Prostate gland (tissue), 2 donors: Measurements from ENCODE around the gene PPP2R2D. TPM values are rescaled to one million over a fixed set of nuclear protein-coding genes. Genes with fewer than 3 reads are reported as not detected.
A peak's percentile ranks its signal among the peaks of the same experiment; 100 is the strongest.

Experiments
- DNase-seq: peaks from one replicate; pipeline ENCODE4 v3.0.0-alpha.2; 2019; ENCODE audit warnings: low spot score
- H3K27ac ChIP-seq, 2 donors: fragments of 200-600 bp; sonication (generic); 2 replicates each; pipeline ENCODE4 v1.5.1; 2017 to 2019
- H3K27me3 ChIP-seq: fragments of 200-600 bp; sonication (generic); replicated peaks from 2 replicates; pipeline ENCODE4 v1.5.1; 2019; ENCODE audit not compliant: insufficient read depth
- H3K36me3 ChIP-seq, 2 donors: fragments of 200-600 bp; sonication (generic); 1 replicate in 1 of 2; 2 replicates in 1 of 2; pipeline versions ENCODE4 v1.5.1 to v1.8.1; 2017 to 2019
- H3K4me1 ChIP-seq: fragments of 200-600 bp; sonication (generic); replicated peaks from 2 replicates; pipeline ENCODE4 v1.5.1; 2019
- H3K4me3 ChIP-seq, 2 donors: fragments of 200-600 bp; sonication (generic); 2 replicates each; pipeline ENCODE4 v1.5.1; 2017 to 2019
- H3K9me3 ChIP-seq: fragments of 200-600 bp; sonication (generic); 2 replicates; pipeline ENCODE4 v1.5.1; 2017
- POLR2A ChIP-seq: fragments of 450-650 bp; IDR thresholded peaks from one replicate; pipeline ENCODE4 v1.6.1; 2016; ENCODE audit warnings: antibody characterized with exemption, mild to moderate bottlenecking
- POLR2AphosphoS5 ChIP-seq: sonication (generic); formaldehyde crosslinking; IDR thresholded peaks from one replicate; pipeline ENCODE4 v1.6.1; 2017; ENCODE audit warnings: antibody characterized with exemption
- WGBS: methylation state at CpG from one replicate; pipeline ENCODE4 v1.1.5; 2018; 5-methylcytosine and 5-hydroxymethylcytosine counted together
- intact Hi-C: fragments of 100-400 bp; cut with DNase I; formaldehyde crosslinking; loops from one replicate; pipeline ENCODE4 v1.14.2; 2022
- total RNA-seq, 2 donors: library from RNA; depleted of rRNA; stranded (reverse); fragments of >200 nt; gene quantifications; one replicate each; pipeline ENCODE4 v1.1.0, GENCODE V29; 2016
- TF ChIP-seq, protein P1 (sequence below), 4 experiments: fragments of 200-600 bp in 2 of 4; fragments of 450-650 bp in 2 of 4; sonication (generic) in 2 of 4; IDR thresholded peaks; 1 replicate in 3 of 4; 2 replicates in 1 of 4; pipeline ENCODE4 v1.5.1; 2016 to 2019; ENCODE audit warnings: antibody characterized with exemption in 4 of 4, mild to moderate bottlenecking in 2 of 4, moderate library complexity in 2 of 4

PPP2R2D gene
- 10 to 100 TPM; 37.0 to 55.2 TPM for total RNA-seq

GRCh38 chr10:131900350-131901152, at the start of gene PPP2R2D:
PPP2R2D (plus strand) TSS chr10:131901008; CDS start chr10:131901149, 141 bp downstream.
- under 1% methylated on average over 76 of the region's 107 CpGs for WGBS
- Histone ChIP-seq H3K27ac (peak within 1 kb of the TSS; percentile 89 to 95), H3K4me3 (peak within 1 kb of the TSS; percentile 77 to 92), H3K4me1 (peaks cover 11% of the 10 kb centered on the region), H3K36me3 (no peaks in the 10 kb centered on the region), H3K27me3 (no peaks in the 10 kb centered on the region), H3K9me3 (no peaks in the 10 kb centered on the region)
- DNase-seq: peak; percentile 95
- TF ChIP-seq POLR2A (peak; percentile 84), POLR2AphosphoS5 (peak; percentile 68)
- TF ChIP-seq, protein P1, sequence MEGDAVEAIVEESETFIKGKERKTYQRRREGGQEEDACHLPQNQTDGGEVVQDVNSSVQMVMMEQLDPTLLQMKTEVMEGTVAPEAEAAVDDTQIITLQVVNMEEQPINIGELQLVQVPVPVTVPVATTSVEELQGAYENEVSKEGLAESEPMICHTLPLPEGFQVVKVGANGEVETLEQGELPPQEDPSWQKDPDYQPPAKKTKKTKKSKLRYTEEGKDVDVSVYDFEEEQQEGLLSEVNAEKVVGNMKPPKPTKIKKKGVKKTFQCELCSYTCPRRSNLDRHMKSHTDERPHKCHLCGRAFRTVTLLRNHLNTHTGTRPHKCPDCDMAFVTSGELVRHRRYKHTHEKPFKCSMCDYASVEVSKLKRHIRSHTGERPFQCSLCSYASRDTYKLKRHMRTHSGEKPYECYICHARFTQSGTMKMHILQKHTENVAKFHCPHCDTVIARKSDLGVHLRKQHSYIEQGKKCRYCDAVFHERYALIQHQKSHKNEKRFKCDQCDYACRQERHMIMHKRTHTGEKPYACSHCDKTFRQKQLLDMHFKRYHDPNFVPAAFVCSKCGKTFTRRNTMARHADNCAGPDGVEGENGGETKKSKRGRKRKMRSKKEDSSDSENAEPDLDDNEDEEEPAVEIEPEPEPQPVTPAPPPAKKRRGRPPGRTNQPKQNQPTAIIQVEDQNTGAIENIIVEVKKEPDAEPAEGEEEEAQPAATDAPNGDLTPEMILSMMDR (IDR thresholded peaks at IDR 0.05): peak in 2 of 4 experiments; percentile 18 to 25
- intact Hi-C loops: loop anchor here (5.0 kb wide), 1 partner anchor 82 kb away; the partner anchor contains the start of gene BNIP3

DNA sequence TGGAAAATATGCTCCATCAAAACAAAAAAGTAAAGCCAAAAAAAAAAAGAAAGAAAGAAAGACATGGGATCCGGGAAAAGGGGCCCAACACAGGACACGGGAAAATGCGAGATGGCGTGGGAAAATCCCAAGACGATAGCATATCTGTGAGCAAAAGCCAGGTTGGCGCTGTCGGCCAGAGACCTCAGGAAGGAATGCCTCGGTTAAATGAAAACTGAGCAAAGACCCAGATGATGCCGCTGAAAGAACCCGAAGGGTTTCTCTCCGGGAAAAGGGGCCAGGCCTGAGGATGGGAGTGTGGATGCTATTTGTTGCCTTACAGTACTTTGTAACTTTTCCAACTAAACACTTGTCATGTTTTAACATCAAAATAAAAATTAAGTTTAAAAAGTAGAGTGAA, 49.5 kb upstream of the PPP2R2D start:
- 88% methylated on average over 11 of the region's 11 CpGs for WGBS
- no peak overlapping the region for H3K4me3 ChIP-seq
- TF ChIP-seq POLR2A: no peak
- no peak for TF ChIP-seq POLR2AphosphoS5
- TF ChIP-seq, protein P1 (IDR thresholded peaks at IDR 0.05): no peak
- no peaks in the 10 kb centered on the region for H3K9me3 ChIP-seq
- H3K27ac ChIP-seq: no peak overlapping the region
- no peaks in the 10 kb centered on the region for H3K4me1 ChIP-seq
- no peaks in the 10 kb centered on the region for H3K27me3 ChIP-seq
- DNase-seq: no peak
- intact Hi-C loops: no loop called here
- H3K36me3 ChIP-seq: no peaks in the 10 kb centered on the region

DNA sequence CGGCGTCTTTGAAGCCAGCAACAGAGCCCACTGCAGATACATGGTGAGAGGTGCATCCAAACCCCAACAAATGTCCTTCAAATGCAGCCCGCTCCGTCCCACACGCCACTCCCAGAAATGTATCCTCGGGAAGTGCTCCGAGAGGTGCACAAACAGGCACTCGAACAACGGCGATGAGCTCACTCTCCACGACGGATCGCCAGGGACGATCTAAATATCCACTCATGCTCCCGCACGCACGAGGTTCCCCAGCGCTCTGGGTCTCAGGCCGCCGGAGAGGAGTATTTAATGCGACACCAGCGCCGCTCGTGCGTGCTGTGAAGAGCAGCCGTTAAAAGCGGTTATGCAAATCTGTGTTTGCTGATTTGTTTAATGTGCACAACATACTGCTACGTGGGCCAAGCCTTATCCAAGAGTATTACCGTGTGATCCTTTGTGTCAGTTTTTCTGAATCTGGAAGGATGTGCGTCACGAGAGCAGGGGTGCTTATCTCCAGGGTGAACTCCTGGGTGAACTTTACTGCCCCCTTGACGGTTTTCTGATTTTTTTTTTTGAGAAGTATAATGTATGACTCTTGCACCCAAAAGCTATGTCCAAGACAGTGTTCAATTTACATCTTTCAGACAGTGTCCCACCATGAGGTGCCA, 48.5 kb upstream of the PPP2R2D start:
- WGBS: 92% methylated on average over 31 of the region's 32 CpGs
- intact Hi-C loops: no loop called here
- Histone ChIP-seq H3K4me3 (no peak overlapping the region), H3K9me3 (no peaks in the 10 kb centered on the region), H3K27me3 (no peaks in the 10 kb centered on the region), H3K36me3 (no peaks in the 10 kb centered on the region), H3K27ac (no peak overlapping the region), H3K4me1 (no peaks in the 10 kb centered on the region)
- DNase-seq: no peak
- TF ChIP-seq, protein P1 (IDR thresholded peaks at IDR 0.05): no peak
- TF ChIP-seq POLR2A (no peak), POLR2AphosphoS5 (no peak)

DNA sequence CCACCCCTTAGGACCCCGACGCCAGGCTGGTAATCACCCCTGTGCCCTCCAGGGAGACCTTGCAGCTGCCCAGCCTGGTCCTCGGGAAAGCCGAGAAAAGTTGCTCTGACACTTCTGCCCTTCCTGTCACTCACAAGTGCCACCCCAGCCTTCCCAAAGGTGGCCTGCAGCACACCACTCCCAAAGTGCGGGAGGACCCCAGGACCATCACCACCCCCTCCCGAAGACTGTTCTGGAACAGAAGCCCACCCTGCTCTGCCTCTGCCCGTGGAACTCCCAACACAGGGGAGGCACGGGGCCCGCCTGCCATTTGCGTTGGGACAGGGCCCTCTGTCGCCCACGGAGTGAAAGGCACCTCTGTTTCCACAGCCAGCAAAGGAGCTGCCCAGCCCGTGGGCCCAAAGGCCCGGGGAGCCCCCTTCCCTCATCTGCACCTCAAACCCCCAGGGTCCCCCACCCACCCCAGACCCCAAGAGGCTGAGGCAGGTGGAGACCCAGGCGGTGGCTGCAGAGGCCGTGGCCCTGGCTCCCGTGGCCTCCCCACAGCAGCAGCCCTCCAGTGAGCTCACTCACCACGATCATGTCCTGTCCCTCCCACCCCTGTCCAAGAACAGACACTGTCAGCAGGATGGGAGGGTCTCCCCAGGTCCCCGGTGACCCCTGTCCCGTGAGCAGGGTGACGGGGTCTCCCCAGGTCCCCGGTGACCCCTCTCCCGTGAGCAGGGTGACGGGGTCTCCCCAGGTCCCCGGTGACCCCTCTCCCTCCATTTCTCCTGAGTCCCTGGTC, 47.8 kb upstream of the PPP2R2D start:
- no peak for DNase-seq
- TF ChIP-seq POLR2AphosphoS5 (no peak), POLR2A (no peak)
- TF ChIP-seq, protein P1 (IDR thresholded peaks at IDR 0.05): no peak
- 93% methylated on average over 22 of the region's 25 CpGs for WGBS

More for the DNA sequence above, 47.8 kb upstream of the PPP2R2D start:
- no peaks in the 10 kb centered on the region for H3K36me3 ChIP-seq
- no peaks in the 10 kb centered on the region for H3K4me1 ChIP-seq
- no peak overlapping the region for H3K27ac ChIP-seq
- H3K27me3 ChIP-seq: no peaks in the 10 kb centered on the region
- H3K4me3 ChIP-seq: no peak overlapping the region
- H3K9me3 ChIP-seq: no peaks in the 10 kb centered on the region
- intact Hi-C loops: no loop called here
